ENCODE data around the gene HSD3B7. TPM values are rescaled to one million over a fixed set of nuclear protein-coding genes. Genes with fewer than 3 reads are reported as not detected.

Gene HSD3B7
- total RNA-seq, 1 donor from 2014 or later = 3.5 TPM

- no peak for TF ChIP-seq CTCF (IDR thresholded peaks at IDR 0.05; ENCODE audit: unreplicated experiment)
- no peaks in the 10 kb centered on the region for H3K36me3 Mint-ChIP-seq
- no peak for DNase-seq (ENCODE audit: low spot score in 2 of 2, unreplicated experiment in 2 of 2)
- H3K4me3 Mint-ChIP-seq = no peak overlapping the region
- no peaks in the 10 kb centered on the region for H3K27me3 Mint-ChIP-seq (ENCODE audit: low read depth)
- no peak overlapping the region for H3K27ac Mint-ChIP-seq
- no peaks in the 10 kb centered on the region for H3K9me3 Mint-ChIP-seq
- no peaks in the 10 kb centered on the region for H3K4me1 Mint-ChIP-seq
Observed at GRCh38 chr16:31022544-31023251, 37.7 kb downstream of the HSD3B7 start.

DNA sequence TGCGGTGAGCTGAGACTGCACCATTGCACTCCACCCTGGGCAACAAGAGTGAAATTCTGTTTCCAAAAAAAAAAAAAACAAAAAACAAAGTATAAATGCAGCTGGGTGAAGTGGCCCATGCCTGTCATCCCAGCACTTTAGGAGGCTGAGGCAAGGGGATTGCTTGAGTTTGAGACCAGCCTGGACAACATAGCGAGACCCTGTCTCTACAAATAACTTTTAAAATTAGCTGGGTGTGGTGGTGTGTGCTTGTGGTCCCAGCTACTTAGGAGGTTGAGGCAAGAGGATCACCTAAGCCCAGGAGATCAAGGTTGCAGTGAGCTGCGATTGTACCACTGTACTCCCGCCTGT is 38.2 kb downstream of the HSD3B7 start:
- TF ChIP-seq CTCF (IDR thresholded peaks at IDR 0.05; ENCODE audit: unreplicated experiment) = no peak
- H3K36me3 Mint-ChIP-seq = no peaks in the 10 kb centered on the region
- H3K27me3 Mint-ChIP-seq (ENCODE audit: low read depth) = no peaks in the 10 kb centered on the region
- H3K9me3 Mint-ChIP-seq = no peaks in the 10 kb centered on the region
- no peak overlapping the region for H3K27ac Mint-ChIP-seq
- DNase-seq (ENCODE audit: low spot score in 2 of 2, unreplicated experiment in 2 of 2) = no peak
- H3K4me3 Mint-ChIP-seq = no peak overlapping the region
- H3K4me1 Mint-ChIP-seq = no peaks in the 10 kb centered on the region

GRCh38 chr16:31023627-31024226 is 38.7 kb downstream of the HSD3B7 start:
- H3K4me3 Mint-ChIP-seq = no peak overlapping the region
- TF ChIP-seq CTCF (IDR thresholded peaks at IDR 0.05; ENCODE audit: unreplicated experiment) = no peak

GRCh38 chr16:31025339-31025738 is 40.3 kb downstream of the HSD3B7 start:
- H3K36me3 Mint-ChIP-seq = no peaks in the 10 kb centered on the region
- no peak for DNase-seq (ENCODE audit: low spot score in 2 of 2, unreplicated experiment in 2 of 2)
- H3K27ac Mint-ChIP-seq = no peak overlapping the region
- H3K4me1 Mint-ChIP-seq = no peaks in the 10 kb centered on the region
- H3K27me3 Mint-ChIP-seq (ENCODE audit: low read depth) = no peaks in the 10 kb centered on the region
- no peak overlapping the region for H3K4me3 Mint-ChIP-seq
- TF ChIP-seq CTCF (IDR thresholded peaks at IDR 0.05; ENCODE audit: unreplicated experiment) = no peak
- H3K9me3 Mint-ChIP-seq = no peaks in the 10 kb centered on the region

More at GRCh38 chr16:31023627-31024226, 38.7 kb downstream of the HSD3B7 start:
- Mint-ChIP-seq H3K9me3 (no peaks in the 10 kb centered on the region), H3K27me3 (ENCODE audit: low read depth) (no peaks in the 10 kb centered on the region), H3K36me3 (no peaks in the 10 kb centered on the region), H3K4me1 (no peaks in the 10 kb centered on the region), H3K27ac (no peak overlapping the region)
- DNase-seq (ENCODE audit: low spot score in 2 of 2, unreplicated experiment in 2 of 2) = no peak

- peaks cover 5% of the 10 kb centered on the region for H3K4me1 Mint-ChIP-seq
- no peaks in the 10 kb centered on the region for H3K9me3 Mint-ChIP-seq
- H3K27me3 Mint-ChIP-seq (ENCODE audit: low read depth) = no peaks in the 10 kb centered on the region
- H3K36me3 Mint-ChIP-seq = peaks cover under 1% of the 10 kb centered on the region
- no peak overlapping the region for H3K4me3 Mint-ChIP-seq
- no peak overlapping the region for H3K27ac Mint-ChIP-seq
- TF ChIP-seq CTCF (IDR thresholded peaks at IDR 0.05; ENCODE audit: unreplicated experiment) = no peak
- no peak for DNase-seq (ENCODE audit: low spot score in 2 of 2, unreplicated experiment in 2 of 2)
Observed at GRCh38 chr16:31029272-31029671, 44.3 kb downstream of the HSD3B7 start.

Measured in mesothelial cell of epicardium (in vitro differentiated cells).